HG02943 (cell line): Measurements from ENCODE around the gene LVRN.

Source experiments
- ATAC-seq: cut with Tn5 transposase; IDR thresholded peaks from one replicate; pipeline ENCODE4 v1.9.1; 2021; ENCODE audit warnings: mild to moderate bottlenecking, low read depth, moderate library complexity; ENCODE audit not compliant: unreplicated experiment

Gene LVRN

GRCh38 chr5:116013207-116013785, 51.0 kb downstream of the LVRN start:
- ATAC-seq = no peak

GRCh38 chr5:116013936-116014335, 51.7 kb downstream of the LVRN start:
- no peak for ATAC-seq

GRCh38 chr5:116023619-116024018, 61.3 kb downstream of the LVRN start:
- ATAC-seq = no peak

- no peak for ATAC-seq
Observed at GRCh38 chr5:116025866-116026265, 63.6 kb downstream of the LVRN start.

GRCh38 chr5:116032094-116032517, 69.8 kb downstream of the LVRN start, which contains the start of gene ARL14EPL:
Gene ARL14EPL (plus strand): TSS chr5:116032472. CDS start chr5:116051466, 18,994 bp downstream.
- ATAC-seq = no peak

GRCh38 chr5:116032991-116033390, 70.7 kb downstream of the LVRN start:
- no peak for ATAC-seq

DNA sequence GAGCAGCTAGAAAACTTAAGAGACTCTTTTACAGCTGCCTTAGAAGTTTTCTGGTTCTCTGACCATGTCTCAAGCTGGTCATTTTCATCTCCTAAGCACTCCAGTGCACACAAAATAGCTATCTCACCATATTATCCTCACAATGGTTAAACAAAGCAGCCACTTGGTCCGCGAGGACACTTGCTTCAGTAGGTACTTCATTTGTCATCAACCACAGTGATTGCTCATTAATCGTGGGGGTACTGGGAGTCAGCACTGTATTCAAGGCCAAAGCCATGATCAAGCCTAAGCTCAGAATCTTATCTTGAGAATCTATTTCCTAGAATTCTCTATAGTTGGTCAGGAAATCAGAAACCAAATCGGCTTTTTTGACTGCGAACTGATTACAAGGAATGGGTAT, 72.8 kb downstream of the LVRN start:
- ATAC-seq = no peak

GRCh38 chr5:116037236-116037822, 75.1 kb downstream of the LVRN start:
- no peak for ATAC-seq

DNA sequence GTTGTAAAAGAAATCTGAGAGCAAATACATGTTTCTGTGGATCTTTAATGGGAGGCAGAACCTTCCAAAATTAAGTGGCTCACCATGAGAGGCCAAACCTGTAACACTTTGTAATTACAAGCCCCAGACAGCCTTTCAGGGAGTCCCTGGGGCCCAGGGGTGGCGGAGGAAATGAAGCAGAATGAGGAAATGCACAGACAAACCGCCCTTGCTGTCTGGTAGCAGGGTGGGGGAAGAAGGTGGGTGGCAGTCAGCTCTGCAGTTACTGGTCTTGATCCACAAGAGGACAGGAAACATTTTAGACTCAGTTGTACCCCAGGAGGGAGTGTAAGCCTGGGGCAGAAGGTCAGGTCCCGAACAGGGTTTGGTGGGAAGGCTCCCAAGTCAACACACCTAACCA, 76.5 kb downstream of the LVRN start:
- ATAC-seq = peak; percentile 73

- ATAC-seq = no peak
Observed at GRCh38 chr5:116042375-116042774, 80.1 kb downstream of the LVRN start.

- ATAC-seq = no peak
Observed at GRCh38 chr5:116044073-116044472, 81.8 kb downstream of the LVRN start.

DNA sequence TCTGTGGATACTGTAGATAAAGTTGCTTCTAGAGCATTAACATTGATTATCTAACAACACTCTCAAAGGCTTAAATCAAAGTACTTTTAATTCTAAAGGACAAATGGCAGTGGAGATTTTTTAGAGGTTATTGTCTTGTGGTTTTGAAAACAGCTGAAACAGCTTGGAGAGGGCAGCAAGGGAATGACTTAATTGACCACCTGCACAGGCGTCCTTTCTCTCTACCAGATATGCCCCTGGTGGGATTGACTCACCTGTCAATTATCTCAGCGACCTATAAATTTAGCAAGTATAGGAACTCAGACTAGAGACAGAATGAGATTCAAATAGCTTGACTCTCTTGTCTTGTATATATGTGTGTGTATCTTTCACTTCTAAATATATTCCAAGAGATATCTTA, 83.5 kb downstream of the LVRN start:
- ATAC-seq = no peak

DNA sequence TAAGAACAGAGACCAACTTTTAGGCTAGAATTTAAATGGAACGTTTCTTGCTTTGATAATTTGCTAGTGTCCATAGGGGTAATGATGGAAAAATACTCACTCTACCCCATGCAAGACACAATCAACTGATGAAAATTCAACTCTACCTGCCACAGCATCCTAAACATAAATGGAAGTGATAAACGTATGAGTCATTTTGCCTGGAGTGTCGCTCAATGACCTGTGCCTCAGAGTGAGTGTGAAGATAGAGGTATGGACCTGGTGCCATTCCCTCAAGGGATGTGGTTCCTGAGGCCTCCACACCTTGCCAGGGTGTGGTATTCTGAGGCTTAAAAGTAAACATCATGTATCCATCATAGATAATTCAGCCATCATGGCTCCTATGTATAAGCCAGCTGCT, 84.0 kb downstream of the LVRN start:
- ATAC-seq = no peak

- ATAC-seq = no peak
Observed at GRCh38 chr5:116046823-116047222, 84.5 kb downstream of the LVRN start.

DNA sequence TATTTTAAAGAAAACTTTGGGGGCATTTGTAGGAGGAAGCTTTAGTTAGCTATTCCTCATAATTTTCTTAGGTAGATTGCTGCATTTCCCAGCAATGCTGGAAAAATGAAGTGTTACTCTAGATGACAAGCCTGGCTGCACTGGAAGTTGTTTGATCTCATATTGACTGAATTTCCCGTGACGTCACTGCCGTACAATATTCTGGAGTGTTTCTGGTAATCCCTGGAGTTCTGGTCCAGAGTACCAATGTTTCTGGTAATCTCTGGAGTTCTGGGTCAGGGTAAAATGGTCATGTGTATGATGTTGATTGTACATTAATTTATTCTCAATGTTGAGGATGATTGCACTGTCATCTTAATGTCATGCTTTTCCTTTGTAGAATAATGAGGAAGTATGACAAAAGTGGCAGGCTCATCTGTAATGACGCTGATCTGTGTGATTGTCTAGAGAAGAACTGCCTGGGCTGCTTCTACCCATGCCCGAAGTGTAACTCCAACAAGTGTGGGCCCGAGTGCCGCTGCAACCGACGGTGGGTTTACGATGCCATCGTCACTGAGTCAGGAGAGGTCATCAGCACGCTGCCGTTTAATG, 96.2 kb downstream of the LVRN start:
- no peak for ATAC-seq

DNA sequence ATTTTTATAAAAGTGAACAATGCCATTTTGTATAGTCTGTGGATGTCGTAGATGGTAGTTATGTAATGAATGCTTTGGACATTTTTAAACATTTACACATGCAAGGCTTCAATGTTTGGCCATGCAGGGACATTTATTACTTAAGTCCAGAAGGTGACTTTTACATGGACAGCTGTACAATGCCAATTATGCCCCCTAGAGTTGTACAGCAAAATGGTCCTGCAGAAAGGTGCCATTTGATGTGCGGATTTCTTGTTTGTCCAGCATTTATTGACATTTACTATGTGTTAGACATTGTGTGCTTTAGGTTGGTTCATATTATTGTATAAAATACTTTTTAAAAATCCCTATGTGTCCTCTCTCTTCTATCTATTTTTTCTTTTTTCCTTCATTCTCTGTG, 100.1 kb downstream of the LVRN start:
- ATAC-seq = no peak

- ATAC-seq = no peak
Observed at GRCh38 chr5:116063950-116064349, 101.7 kb downstream of the LVRN start.

DNA sequence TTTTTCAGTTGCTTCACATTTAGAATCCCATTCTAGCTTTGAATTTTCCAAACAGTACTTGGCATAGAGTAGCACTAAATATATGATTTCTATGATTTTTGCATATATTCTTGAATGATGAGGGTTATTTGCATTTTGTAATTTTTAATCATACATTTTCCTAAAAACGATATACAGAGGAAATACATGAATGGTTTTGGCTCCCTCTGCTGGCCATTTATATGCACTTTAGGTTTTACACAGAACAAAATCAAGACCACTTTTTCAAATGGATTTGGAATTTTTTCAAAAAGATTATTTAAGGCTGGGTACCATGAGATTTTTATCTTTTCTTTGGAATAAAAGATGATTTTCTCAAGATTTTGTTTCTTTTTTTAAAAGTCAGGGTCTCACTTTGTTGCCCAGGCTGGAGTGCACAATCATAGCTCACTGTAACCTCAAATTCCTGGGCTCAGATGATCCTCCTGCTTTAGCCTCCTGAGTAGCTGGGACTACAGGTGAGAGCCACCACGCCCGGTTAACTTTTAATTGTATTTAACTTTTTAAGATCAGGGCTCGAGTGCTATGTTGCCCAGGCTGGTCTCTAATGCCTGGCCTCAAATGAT, 105.9 kb downstream of the LVRN start:
- no peak for ATAC-seq

GRCh38 chr5:116071211-116071610, 108.9 kb downstream of the LVRN start:
- no peak for ATAC-seq

DNA sequence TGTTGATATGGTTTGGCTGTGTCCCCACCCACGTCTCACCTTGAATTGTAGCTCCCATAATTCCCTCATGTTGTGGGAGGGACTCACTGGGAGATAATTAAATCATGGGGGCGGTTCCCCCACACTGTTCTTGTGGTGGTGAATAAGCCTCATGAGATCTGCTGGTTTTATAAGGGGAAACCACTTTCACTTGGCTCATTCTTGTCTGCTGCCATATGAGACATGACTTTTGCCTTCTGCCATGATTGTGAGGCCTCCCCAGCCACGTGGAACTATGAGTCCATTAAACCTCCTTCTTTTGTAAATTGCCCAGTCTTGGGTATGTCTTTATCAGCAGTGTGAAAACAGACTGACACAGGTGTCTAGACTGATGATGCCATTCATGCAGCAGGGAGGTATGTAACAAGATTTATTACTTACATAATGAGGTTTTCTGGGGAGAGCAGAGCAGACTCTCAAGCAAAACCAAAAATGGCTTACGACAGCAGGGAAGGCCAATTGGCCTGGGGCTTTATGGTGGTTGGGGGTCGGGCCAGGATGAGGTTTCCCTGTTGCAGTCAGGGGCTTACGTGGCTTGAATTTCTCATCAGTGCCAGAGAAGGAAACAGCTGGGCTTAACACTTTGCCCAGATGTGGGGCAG, 113.0 kb downstream of the LVRN start:
- ATAC-seq = no peak

DNA sequence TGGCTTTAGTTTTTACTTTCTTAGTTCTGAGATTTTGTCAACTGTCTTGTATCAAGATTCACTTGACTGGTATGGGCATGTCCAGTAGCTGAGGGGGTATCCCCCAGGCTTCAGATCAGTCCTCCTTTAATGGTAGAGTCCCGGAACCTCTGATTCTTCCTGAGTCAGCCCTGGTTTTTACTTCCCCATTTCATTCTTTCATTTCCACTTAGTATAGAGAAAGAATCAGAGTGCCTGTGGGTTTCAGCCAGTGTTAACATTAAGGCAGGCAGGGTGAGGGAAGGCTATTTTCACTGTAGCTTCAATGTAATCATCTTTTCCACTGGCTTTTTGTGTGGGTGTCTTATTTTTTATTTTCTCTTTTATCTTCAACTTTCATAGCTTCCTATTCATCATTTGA, 114.2 kb downstream of the LVRN start:
- ATAC-seq = peak; percentile 98
